Psoas muscle (tissue), 8 donors: ENCODE data around the gene LTB4R. TPM values are rescaled to one million over a fixed set of nuclear protein-coding genes. Genes with fewer than 3 reads are reported as not detected.

Source experiments
- ATAC-seq, 4 donors: fragments of 200-7000 bp; cut with Tn5 transposase; one replicate each; pipeline ENCODE4 v1.9.1; 2020; ENCODE audit warnings: moderate library complexity in 3 of 4, mild to moderate bottlenecking in 2 of 4
- DNase-seq, 2 donors: peaks; one replicate each; pipeline ENCODE4 v3.0.0-alpha.2; 2020
- H3K27ac ChIP-seq: fragments of 200-600 bp; one replicate; pipeline ENCODE4 v1.8.0; 2022
- H3K27me3 ChIP-seq, 3 donors: fragments of 200-600 bp in 1 of 3; one replicate each; pipeline versions ENCODE4 v1.6.1 to v1.8.0; 2013 to 2022; ENCODE audit warnings: low read length in 2 of 3, mild to moderate bottlenecking in 2 of 3, moderate library complexity in 1 of 3; ENCODE audit not compliant: insufficient read depth in 3 of 3
- H3K36me3 ChIP-seq, 2 donors: fragments of 200-600 bp in 1 of 2; one replicate each; pipeline versions ENCODE4 v1.6.1 to v1.8.0; 2013 to 2022; ENCODE audit warnings: low read depth in 1 of 2, mild to moderate bottlenecking in 1 of 2, moderate library complexity in 1 of 2; ENCODE audit not compliant: insufficient read depth in 1 of 2
- H3K4me1 ChIP-seq: fragments of 200-600 bp; one replicate; pipeline ENCODE4 v1.8.0; 2022
- H3K4me3 ChIP-seq: fragments of 200-600 bp; one replicate; pipeline ENCODE4 v1.8.0; 2022; ENCODE audit warnings: mild to moderate bottlenecking
- H3K9me3 ChIP-seq: fragments of 200-600 bp; one replicate; pipeline ENCODE4 v1.8.0; 2022
- CTCF ChIP-seq: fragments of 200-600 bp; IDR thresholded peaks from one replicate; pipeline ENCODE4 v1.8.0; 2022; ENCODE audit warnings: antibody characterized with exemption
- WGBS, 3 donors: extraction: QIAGEN DNeasy Blood & Tissue Kit; methylation state at CpG; one replicate each; pipeline versions ENCODE4 v1.1.6 to v1.1.7; 2013; 5-methylcytosine and 5-hydroxymethylcytosine counted together
- intact Hi-C, 2 donors: fragments of 100-400 bp; cut with DNase I; formaldehyde crosslinking; loops; one replicate each; pipeline versions ENCODE4 v1.11.0 to v1.14.2; 2022
- polyA plus RNA-seq, 3 donors: library from polyadenylated mRNA; stranded (reverse); fragments of 200-250 nt; gene quantifications; one replicate each; pipeline ENCODE4 v1.2.3, GENCODE V29; 2013
- total RNA-seq, 4 donors: library from RNA; stranded (reverse); fragmentation: NEBNext Ultra II Directional in 2 of 4; extraction: Animal tissue kit (Norgen Biotek cat#: 25700) in 2 of 4; gene quantifications; one replicate each; pipeline versions ENCODE4 v1.2.1 to v1.2.4, GENCODE V29; 2021 to 2023
- donor health status: healthy with polysubstance abuse.
- donor health status: DM: no; HTN: no; CAD: no; lungs with moderate emphysema.
- donor health status: Bipolar disorder and iron deficiency.
- donor health status: healthy.
- donor health status: DM: yes; HTN: yes; CAD: no.
- donor health status: DM: no; HTN: no; CAD: no.
- donor health status: DM: no; HTN: no; CAD: no.
- donor health status: DM: yes; HTN: yes; CAD: no.

LTB4R gene
- total and polyA plus RNA-seq, 7 donors = 0.35 to 2.1 (median 1.9) TPM

- intact Hi-C loops = no loop called here
- no peak for TF ChIP-seq CTCF
- H3K27ac ChIP-seq = no peak overlapping the region
- no peaks in the 10 kb centered on the region for H3K36me3 ChIP-seq
- H3K4me1 ChIP-seq = peaks cover 5% of the 10 kb centered on the region
- H3K9me3 ChIP-seq = no peaks in the 10 kb centered on the region
- 89 to 92% (median 91%) methylated on average over 8 of the region's 8 CpGs for WGBS, 3 donors
- ATAC-seq (no peak), DNase-seq (no peak)
- H3K4me3 ChIP-seq = no peak overlapping the region
- H3K27me3 ChIP-seq = peaks cover 0 to 60% (median 9%) of the 10 kb centered on the region in 3 donors
Measured at GRCh38 chr14:24337824-24338175, 26.5 kb downstream of the LTB4R start.

GRCh38 chr14:24338843-24339242, 27.5 kb downstream of the LTB4R start:
- H3K27ac ChIP-seq = no peak overlapping the region
- DNase-seq (no peak), ATAC-seq (no peak)
- H3K4me1 ChIP-seq = peaks cover 2% of the 10 kb centered on the region
- 70 to 79% (median 77%) methylated on average over 14 of the region's 14 CpGs for WGBS, 3 donors
- no peak for TF ChIP-seq CTCF
- H3K27me3 ChIP-seq = peaks cover 0 to 54% (median 9%) of the 10 kb centered on the region in 3 donors
- intact Hi-C loops = no loop called here
- H3K36me3 ChIP-seq = no peaks in the 10 kb centered on the region
- H3K4me3 ChIP-seq = peak overlapping the region; percentile 53
- no peaks in the 10 kb centered on the region for H3K9me3 ChIP-seq

GRCh38 chr14:24339284-24340151, 28.2 kb downstream of the LTB4R start, which contains the start of gene RIPK3:
RIPK3 (minus strand) TSS chr14:24339991; CDS start chr14:24339826, 165 bp downstream.
- Histone ChIP-seq H3K27me3 (peaks cover 0 to 54% (median 9%) of the 10 kb centered on the region in 3 donors), H3K36me3 (no peaks in the 10 kb centered on the region), H3K9me3 (no peaks in the 10 kb centered on the region), H3K27ac (no peak within 1 kb of the TSS), H3K4me1 (peaks cover 2% of the 10 kb centered on the region), H3K4me3 (peak within 1 kb of the TSS; percentile 53)
- 11 to 15% (median 13%) methylated on average over 47 to 51 of the region's 51 CpGs for WGBS, 3 donors
- ATAC-seq (peak in 2 of 4 donors; percentile 30 to 45), DNase-seq (peak in 1 of 2 donors; percentile 66)
- no peak for TF ChIP-seq CTCF
- intact Hi-C loops = no loop called here

GRCh38 chr14:24340606-24341005, 29.3 kb downstream of the LTB4R start:
- peaks cover 0 to 52% (median 5%) of the 10 kb centered on the region in 3 donors for H3K27me3 ChIP-seq
- H3K9me3 ChIP-seq = no peaks in the 10 kb centered on the region
- H3K4me1 ChIP-seq = no peaks in the 10 kb centered on the region
- no peak for DNase-seq
- intact Hi-C loops = no loop called here
- ATAC-seq = no peak
- no peaks in the 10 kb centered on the region for H3K36me3 ChIP-seq
- TF ChIP-seq CTCF = no peak
- H3K27ac ChIP-seq = no peak overlapping the region
- no peak overlapping the region for H3K4me3 ChIP-seq
- 89 to 100% (median 98%) methylated on average over 1 of the region's 1 CpG for whole genome bisulfite sequencing, 3 donors
